SK-N-SH treated with all-trans-retinoic acid at 6 μM for 48 hours (cell line): Measurements from ENCODE around the gene LIME1.

Experiments used
- ATAC-seq: fragments of 200-7000 bp; cut with Tn5 transposase; 3 replicates; pipeline ENCODE4 v1.9.1; 2020; ENCODE audit warnings: mild to moderate bottlenecking, moderate library complexity
- ARNTL ChIP-seq: fragments of 450-650 bp; formaldehyde crosslinking; IDR thresholded peaks from 2 replicates; pipeline ENCODE4 v1.5.0; 2020; ENCODE audit warnings: low read depth, mild to moderate bottlenecking, moderate library complexity, borderline replicate concordance
- BACH2 ChIP-seq: fragments of 250-450 bp; sonication (Bioruptor Pico); IDR thresholded peaks from 2 replicates; pipeline ENCODE4 v1.9.0; 2021; ENCODE audit warnings: mild to moderate bottlenecking, borderline replicate concordance
- CSDC2 ChIP-seq: fragments of 250-450 bp; sonication (Bioruptor Pico); IDR thresholded peaks from 2 replicates; pipeline ENCODE4 v1.5.0; 2020; ENCODE audit warnings: mild to moderate bottlenecking, moderate library complexity
- CSRNP3 ChIP-seq: fragments of 250-450 bp; sonication (Bioruptor Pico); IDR thresholded peaks from 2 replicates; pipeline ENCODE4 v1.5.1; 2021; ENCODE audit warnings: mild to moderate bottlenecking, moderate library complexity
- ESRRG ChIP-seq: fragments of 250-450 bp; sonication (Bioruptor Pico); IDR thresholded peaks from 2 replicates; pipeline ENCODE4 v1.6.1; 2021; ENCODE audit warnings: mild to moderate bottlenecking
- GLIS3 ChIP-seq: fragments of 250-450 bp; sonication (Bioruptor Pico); IDR thresholded peaks from 2 replicates; pipeline ENCODE4 v1.5.0; 2020; ENCODE audit warnings: mild to moderate bottlenecking, moderate library complexity
- ISL1 ChIP-seq: fragments of 250-450 bp; sonication (Bioruptor Pico); IDR thresholded peaks from 2 replicates; pipeline ENCODE4 v2.1.2; 2022; ENCODE audit warnings: mild to moderate bottlenecking, moderate library complexity
- OSR1 ChIP-seq: fragments of 250-450 bp; sonication (Bioruptor Pico); IDR thresholded peaks from 2 replicates; pipeline ENCODE4 v1.8.0; 2022; ENCODE audit warnings: moderate library complexity, mild to moderate bottlenecking, inconsistent platforms
- POU6F1 ChIP-seq: fragments of 250-450 bp; sonication (Bioruptor Pico); IDR thresholded peaks from 2 replicates; pipeline ENCODE4 v1.8.0; 2021; ENCODE audit warnings: low read depth, mild to moderate bottlenecking, moderate library complexity, borderline replicate concordance
- PPARA ChIP-seq: fragments of 250-450 bp; sonication (Bioruptor Pico); IDR thresholded peaks from 2 replicates; pipeline ENCODE4 v1.5.0; 2020; ENCODE audit warnings: mild to moderate bottlenecking, borderline replicate concordance
- SNAI2 ChIP-seq: fragments of 250-450 bp; sonication (Bioruptor Pico); IDR thresholded peaks from 2 replicates; pipeline ENCODE4 v1.5.0; 2020; ENCODE audit warnings: mild to moderate bottlenecking, moderate library complexity
- TCF4 ChIP-seq: fragments of 250-450 bp; sonication (Bioruptor Pico); IDR thresholded peaks from 2 replicates; pipeline ENCODE4 v1.8.0; 2021; ENCODE audit warnings: mild to moderate bottlenecking, moderate library complexity, borderline replicate concordance
- TOX ChIP-seq: fragments of 250-450 bp; sonication (Bioruptor Pico); IDR thresholded peaks from 2 replicates; pipeline ENCODE4 v1.8.0; 2021; ENCODE audit warnings: mild to moderate bottlenecking, moderate library complexity, borderline replicate concordance
- ZC3H10 ChIP-seq: fragments of 250-450 bp; sonication (Bioruptor Pico); IDR thresholded peaks from 2 replicates; pipeline ENCODE4 v1.5.1; 2021; ENCODE audit warnings: mild to moderate bottlenecking, moderate library complexity
- ZFP3 ChIP-seq: fragments of 250-450 bp; sonication (Bioruptor Pico); IDR thresholded peaks from 2 replicates; pipeline ENCODE4 v1.5.0; 2020; ENCODE audit warnings: mild to moderate bottlenecking, moderate library complexity
- ZFP30 ChIP-seq: fragments of 450-650 bp; formaldehyde crosslinking; IDR thresholded peaks from 2 replicates; pipeline ENCODE4 v1.5.0; 2022; ENCODE audit warnings: mild to moderate bottlenecking, moderate library complexity
- ZNF70 ChIP-seq: fragments of 450-650 bp; formaldehyde crosslinking; IDR thresholded peaks from 2 replicates; pipeline ENCODE4 v1.5.0; 2020; ENCODE audit warnings: mild to moderate bottlenecking, moderate library complexity
- ZNF8 ChIP-seq: fragments of 450-650 bp; formaldehyde crosslinking; IDR thresholded peaks from 2 replicates; pipeline ENCODE4 v1.5.0; 2020; ENCODE audit warnings: mild to moderate bottlenecking, moderate library complexity
- TF ChIP-seq, protein P1 (sequence below): fragments of 250-450 bp; sonication (Bioruptor Pico); IDR thresholded peaks from 2 replicates; pipeline ENCODE4 v1.8.0; 2020; ENCODE audit warnings: mild to moderate bottlenecking, moderate library complexity, borderline replicate concordance
- TF ChIP-seq, protein P2 (sequence below): fragments of 250-450 bp; sonication (Bioruptor Pico); IDR thresholded peaks from 2 replicates; pipeline ENCODE4 v1.5.0; 2020; ENCODE audit warnings: mild to moderate bottlenecking, moderate library complexity

LIME1 gene

DNA sequence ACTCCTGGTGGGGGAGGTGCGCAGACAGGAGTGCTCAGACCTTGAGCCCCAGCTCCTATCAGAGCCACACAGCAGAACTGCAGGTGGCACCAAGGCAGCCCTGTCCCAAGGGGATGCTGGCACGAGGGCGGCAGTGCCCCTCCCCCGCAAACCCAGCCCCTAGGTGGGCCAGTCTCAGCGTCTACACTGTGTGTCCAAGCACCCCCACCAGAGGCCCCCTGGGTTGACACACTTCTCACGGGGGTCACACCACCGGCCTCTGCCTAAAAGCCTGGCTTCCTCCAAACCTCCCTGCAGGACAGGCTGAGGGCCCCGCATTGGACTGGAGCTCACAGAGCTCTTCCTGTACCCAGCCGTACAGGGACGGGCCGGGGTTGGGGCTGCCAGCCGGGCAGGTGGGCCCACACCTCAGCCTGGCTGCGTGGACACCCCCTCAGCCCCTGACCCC, 11.2 kb downstream of the LIME1 start:
- no peak for TF ChIP-seq ZNF70 (CRISPR knock-in tag)
- no peak for TF ChIP-seq CSDC2

DNA sequence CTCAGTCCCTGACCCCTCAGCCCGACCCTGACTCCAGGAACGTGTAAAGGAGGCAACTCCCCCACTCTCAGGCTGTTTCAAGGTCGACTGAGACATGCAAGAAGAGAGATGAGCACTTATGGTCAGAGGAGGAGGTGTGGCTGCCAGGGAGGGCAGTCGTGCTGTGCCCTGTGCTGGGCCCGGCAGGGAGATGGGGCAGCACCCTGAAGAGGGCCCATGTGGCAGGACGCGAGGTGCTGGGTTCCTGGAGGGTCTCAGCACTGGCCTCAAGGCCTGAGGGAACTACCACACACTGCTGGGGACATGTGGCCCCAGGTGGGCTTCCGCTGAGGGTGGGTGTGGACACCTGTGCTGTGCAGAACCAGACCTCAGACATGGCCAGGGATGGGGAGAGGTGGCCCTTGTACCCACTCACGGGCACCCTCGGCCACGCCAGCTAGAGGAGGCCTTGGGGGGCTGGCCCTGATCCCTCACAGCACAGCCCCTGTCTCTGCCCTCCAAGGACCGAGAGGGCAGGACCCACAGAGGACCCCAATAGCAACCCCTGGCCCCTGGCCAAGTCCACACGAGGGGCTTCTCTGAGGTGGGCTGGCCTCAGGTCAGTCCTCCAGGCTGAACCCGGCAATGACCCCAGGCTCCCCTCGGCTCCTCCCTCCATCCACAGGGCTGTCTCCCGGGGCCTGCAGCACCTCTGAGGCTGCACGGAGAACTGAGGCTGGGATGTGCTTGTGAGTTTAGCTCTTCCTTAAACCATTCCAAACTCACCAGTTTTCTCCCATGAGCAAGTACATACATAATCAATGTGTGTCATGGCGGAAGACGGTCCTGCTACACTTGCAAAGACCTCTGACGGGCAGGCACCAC, 11.8 kb downstream of the LIME1 start:
- no peak for TF ChIP-seq ESRRG
- no peak for TF ChIP-seq ISL1 (CRISPR knock-in tag)
- ATAC-seq: no peak

More for the DNA sequence above, 11.2 kb downstream of the LIME1 start:
- no peak for ATAC-seq

- no peak for ATAC-seq
- TF ChIP-seq, protein P1, sequence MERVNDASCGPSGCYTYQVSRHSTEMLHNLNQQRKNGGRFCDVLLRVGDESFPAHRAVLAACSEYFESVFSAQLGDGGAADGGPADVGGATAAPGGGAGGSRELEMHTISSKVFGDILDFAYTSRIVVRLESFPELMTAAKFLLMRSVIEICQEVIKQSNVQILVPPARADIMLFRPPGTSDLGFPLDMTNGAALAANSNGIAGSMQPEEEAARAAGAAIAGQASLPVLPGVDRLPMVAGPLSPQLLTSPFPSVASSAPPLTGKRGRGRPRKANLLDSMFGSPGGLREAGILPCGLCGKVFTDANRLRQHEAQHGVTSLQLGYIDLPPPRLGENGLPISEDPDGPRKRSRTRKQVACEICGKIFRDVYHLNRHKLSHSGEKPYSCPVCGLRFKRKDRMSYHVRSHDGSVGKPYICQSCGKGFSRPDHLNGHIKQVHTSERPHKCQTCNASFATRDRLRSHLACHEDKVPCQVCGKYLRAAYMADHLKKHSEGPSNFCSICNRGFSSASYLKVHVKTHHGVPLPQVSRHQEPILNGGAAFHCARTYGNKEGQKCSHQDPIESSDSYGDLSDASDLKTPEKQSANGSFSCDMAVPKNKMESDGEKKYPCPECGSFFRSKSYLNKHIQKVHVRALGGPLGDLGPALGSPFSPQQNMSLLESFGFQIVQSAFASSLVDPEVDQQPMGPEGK (CRISPR knock-in tag): no peak
- TF ChIP-seq TOX (CRISPR knock-in tag): no peak
- TF ChIP-seq ZFP3 (CRISPR knock-in tag): no peak
- no peak for TF ChIP-seq ZC3H10 (CRISPR knock-in tag)
- no peak for TF ChIP-seq POU6F1 (CRISPR knock-in tag)
- TF ChIP-seq ARNTL: no peak
- TF ChIP-seq CSDC2: no peak
- TF ChIP-seq ISL1 (CRISPR knock-in tag): no peak
- TF ChIP-seq, protein P2, sequence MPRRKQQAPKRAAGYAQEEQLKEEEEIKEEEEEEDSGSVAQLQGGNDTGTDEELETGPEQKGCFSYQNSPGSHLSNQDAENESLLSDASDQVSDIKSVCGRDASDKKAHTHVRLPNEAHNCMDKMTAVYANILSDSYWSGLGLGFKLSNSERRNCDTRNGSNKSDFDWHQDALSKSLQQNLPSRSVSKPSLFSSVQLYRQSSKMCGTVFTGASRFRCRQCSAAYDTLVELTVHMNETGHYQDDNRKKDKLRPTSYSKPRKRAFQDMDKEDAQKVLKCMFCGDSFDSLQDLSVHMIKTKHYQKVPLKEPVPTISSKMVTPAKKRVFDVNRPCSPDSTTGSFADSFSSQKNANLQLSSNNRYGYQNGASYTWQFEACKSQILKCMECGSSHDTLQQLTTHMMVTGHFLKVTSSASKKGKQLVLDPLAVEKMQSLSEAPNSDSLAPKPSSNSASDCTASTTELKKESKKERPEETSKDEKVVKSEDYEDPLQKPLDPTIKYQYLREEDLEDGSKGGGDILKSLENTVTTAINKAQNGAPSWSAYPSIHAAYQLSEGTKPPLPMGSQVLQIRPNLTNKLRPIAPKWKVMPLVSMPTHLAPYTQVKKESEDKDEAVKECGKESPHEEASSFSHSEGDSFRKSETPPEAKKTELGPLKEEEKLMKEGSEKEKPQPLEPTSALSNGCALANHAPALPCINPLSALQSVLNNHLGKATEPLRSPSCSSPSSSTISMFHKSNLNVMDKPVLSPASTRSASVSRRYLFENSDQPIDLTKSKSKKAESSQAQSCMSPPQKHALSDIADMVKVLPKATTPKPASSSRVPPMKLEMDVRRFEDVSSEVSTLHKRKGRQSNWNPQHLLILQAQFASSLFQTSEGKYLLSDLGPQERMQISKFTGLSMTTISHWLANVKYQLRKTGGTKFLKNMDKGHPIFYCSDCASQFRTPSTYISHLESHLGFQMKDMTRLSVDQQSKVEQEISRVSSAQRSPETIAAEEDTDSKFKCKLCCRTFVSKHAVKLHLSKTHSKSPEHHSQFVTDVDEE (CRISPR knock-in tag): no peak
- no peak for TF ChIP-seq TCF4
- no peak for TF ChIP-seq ZFP30 (CRISPR knock-in tag)
- no peak for TF ChIP-seq OSR1 (CRISPR knock-in tag)
- no peak for TF ChIP-seq ESRRG
- TF ChIP-seq GLIS3 (CRISPR knock-in tag): no peak
- TF ChIP-seq CSRNP3: no peak
- no peak for TF ChIP-seq BACH2
- TF ChIP-seq ZNF70 (CRISPR knock-in tag): no peak
- no peak for TF ChIP-seq SNAI2 (CRISPR knock-in tag)
Measured at GRCh38 chr20:63748934-63749270, 12.4 kb downstream of the LIME1 start.

DNA sequence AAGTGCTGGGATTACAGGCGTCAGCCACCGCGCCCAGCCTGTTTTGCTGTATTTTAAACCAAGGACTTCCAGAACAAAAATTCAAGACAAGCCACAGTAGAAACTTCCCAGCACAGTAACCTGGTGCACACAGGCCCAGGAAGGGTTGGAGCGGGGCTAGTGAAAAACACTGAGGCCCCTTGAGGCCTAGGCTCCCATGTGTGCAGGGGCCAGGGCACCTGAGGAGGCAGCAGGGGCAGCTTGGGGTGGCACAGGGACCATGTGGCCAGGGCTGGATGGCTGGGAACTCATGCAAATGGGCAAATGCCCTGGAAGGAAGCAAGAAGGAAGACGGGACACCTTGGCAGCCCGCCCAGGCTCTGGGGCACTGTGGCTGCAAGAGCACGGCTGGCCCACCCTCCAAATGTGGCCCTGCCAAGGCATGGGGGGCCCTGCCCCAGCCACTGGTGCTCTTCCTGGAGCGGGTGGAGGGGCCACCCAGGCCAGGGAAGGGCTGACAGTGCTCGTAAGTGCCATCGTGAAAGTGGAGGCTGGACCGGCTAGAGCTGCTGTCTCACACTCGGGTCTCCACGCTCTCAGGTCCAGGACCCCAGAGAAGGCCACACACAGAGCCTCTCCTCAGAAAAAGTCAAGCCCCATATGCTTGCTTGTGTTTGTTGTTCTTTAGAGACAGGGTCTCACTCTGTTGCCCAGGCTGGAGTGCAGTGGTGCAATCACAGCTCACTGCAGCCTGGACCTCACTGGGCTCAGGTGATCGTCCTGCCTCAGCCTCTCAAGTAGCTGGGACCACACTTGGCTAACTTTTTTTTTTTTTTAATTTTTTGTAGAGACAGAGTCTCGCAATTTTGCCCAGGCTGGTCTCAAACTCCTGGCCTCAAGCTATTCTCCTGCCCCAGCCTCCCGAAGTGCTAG, 13.4 kb downstream of the LIME1 start:
- no peak for ATAC-seq
- TF ChIP-seq ZFP3 (CRISPR knock-in tag) (no peak), ZC3H10 (CRISPR knock-in tag) (no peak), PPARA (CRISPR knock-in tag) (no peak), TOX (CRISPR knock-in tag) (no peak), ZNF8 (no peak), CSRNP3 (no peak)
